ENCODE data around the gene MYG1.

The MYG1 gene

DNA sequence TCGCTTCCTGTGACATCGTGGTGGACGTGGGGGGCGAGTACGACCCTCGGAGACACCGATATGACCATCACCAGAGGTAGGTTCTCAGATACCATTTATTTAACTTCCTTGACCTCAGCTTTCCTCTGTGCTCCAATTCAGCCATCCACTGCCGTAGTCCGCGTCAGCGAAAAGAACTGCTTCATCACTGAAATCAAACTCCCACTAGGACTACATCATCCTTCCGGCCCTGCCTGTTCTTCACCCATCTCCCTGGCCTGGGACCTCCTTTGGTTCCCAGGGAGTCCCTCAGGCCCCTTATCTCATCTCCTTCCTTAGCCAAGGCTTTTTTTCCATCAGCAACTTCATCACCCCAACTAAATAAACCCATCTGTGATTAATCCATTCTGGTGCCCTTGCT lies 692 bp downstream of the MYG1 start:
- TF ChIP-seq, protein P1, sequence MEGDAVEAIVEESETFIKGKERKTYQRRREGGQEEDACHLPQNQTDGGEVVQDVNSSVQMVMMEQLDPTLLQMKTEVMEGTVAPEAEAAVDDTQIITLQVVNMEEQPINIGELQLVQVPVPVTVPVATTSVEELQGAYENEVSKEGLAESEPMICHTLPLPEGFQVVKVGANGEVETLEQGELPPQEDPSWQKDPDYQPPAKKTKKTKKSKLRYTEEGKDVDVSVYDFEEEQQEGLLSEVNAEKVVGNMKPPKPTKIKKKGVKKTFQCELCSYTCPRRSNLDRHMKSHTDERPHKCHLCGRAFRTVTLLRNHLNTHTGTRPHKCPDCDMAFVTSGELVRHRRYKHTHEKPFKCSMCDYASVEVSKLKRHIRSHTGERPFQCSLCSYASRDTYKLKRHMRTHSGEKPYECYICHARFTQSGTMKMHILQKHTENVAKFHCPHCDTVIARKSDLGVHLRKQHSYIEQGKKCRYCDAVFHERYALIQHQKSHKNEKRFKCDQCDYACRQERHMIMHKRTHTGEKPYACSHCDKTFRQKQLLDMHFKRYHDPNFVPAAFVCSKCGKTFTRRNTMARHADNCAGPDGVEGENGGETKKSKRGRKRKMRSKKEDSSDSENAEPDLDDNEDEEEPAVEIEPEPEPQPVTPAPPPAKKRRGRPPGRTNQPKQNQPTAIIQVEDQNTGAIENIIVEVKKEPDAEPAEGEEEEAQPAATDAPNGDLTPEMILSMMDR (IDR thresholded peaks at IDR 0.05), result no peak

DNA sequence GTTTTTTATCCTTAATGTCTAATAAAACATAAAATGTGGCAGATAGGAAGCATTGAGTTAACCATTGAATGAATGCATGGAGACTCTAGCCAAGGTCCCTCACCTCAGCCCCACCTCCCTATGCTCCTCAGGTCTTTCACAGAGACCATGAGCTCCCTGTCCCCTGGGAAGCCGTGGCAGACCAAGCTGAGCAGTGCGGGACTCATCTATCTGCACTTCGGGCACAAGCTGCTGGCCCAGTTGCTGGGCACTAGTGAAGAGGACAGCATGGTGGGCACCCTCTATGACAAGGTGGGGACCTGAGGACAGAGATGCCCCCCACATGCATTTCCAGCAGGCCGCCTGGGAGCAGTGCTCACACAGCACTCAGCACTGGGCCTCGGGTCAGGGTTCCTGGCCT lies 3.4 kb downstream of the MYG1 start:
- TF ChIP-seq, protein P1 (IDR thresholded peaks at IDR 0.05), result no peak

DNA sequence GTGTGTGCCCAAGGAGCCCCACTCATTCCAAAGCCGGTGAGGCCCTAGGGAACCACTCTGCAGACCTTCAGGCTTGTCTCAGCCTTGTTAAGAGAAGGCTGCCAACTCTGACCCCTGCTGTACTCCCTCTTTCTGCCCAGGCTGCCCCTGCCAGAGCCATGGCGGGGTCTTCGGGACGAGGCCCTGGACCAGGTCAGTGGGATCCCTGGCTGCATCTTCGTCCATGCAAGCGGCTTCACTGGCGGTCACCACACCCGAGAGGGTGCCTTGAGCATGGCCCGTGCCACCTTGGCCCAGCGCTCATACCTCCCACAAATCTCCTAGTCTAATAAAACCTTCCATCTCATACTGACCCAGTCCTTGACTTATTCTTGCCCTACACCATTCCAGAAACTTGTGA lies 7.3 kb downstream of the MYG1 start:
- TF ChIP-seq, protein P1 (IDR thresholded peaks at IDR 0.05), result no peak

DNA sequence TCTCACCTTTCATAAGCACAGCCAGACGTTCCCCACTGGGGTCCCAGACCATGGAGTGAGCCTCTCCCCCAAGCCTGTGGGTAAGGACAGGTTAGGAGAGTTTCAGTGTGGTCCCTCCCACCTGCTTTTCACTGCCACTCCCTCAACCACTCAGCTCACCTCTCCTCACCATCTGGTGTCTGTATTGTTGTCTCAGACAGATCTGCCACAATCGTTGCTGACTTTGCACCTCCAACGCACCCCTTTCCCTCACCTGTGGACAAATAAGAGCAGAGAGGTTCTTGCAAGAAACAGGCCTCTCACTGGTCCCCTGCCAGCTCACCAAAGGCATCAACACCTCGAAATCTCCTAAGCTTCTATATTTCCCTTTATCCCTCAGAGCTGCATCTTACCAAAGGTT lies 8.8 kb downstream of the MYG1 start:
- TF ChIP-seq, protein P1 (IDR thresholded peaks at IDR 0.05), result no peak

DNA sequence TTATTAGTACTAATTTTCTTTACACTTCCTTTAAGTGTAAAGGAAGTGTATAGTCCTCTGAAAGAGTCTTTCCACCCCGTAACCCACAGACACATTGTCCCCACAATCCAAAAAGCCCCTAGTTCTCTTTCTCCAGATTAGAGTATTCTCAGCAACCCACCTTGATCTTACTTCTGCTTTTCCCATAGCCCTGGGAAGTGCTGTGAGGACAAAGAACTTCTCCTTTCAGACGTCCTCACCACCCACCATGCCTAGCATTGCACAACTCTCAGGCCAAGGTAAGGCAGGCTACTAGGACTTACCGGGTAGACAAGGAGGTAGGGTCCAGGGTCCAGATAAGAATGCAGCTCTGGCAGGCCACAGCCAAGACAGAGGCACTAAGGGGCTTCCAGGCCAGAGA lies 14.5 kb downstream of the MYG1 start:
- TF ChIP-seq, protein P1 (IDR thresholded peaks at IDR 0.05), result no peak

DNA sequence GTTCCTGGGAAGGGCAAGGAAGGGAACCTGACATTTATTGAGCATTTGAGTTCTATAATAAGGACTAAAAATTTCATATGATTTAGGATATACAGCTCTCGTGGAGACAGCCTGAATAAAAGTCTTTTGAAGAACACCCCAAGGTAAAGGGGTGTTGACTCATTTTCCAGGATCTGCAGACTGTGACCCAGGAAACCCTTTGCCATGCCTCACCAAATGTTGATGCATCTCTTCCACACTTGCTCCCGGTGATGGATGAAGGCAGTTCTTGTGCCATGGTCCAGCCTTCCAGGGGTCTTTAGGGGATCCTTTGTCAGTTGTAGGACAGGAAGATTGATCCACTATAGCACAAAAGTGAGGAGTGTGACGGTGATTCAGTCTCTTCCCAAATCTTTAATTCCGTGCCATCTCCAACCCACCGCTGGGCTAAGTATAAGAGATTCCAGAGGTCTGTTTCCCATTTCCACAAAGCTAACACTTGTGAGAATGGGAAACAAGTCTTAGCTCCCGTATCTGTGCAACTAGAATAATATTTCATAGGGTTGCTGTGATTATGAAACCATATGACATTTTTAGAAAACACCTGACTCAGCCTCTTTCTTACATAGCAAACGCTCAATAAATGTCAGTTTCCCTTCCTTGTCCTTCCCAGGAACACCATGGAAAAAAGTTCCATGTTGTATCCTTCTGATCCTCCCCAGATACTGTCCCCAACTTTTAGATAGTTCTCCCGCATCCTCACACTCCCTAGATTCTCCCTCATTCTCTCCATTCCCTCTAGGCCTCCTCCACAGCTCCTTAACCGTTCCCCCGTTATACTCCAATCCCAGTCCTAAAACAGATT lies 21.1 kb downstream of the MYG1 start:
- TF ChIP-seq, protein P1 (IDR thresholded peaks at IDR 0.05), result no peak

DNA sequence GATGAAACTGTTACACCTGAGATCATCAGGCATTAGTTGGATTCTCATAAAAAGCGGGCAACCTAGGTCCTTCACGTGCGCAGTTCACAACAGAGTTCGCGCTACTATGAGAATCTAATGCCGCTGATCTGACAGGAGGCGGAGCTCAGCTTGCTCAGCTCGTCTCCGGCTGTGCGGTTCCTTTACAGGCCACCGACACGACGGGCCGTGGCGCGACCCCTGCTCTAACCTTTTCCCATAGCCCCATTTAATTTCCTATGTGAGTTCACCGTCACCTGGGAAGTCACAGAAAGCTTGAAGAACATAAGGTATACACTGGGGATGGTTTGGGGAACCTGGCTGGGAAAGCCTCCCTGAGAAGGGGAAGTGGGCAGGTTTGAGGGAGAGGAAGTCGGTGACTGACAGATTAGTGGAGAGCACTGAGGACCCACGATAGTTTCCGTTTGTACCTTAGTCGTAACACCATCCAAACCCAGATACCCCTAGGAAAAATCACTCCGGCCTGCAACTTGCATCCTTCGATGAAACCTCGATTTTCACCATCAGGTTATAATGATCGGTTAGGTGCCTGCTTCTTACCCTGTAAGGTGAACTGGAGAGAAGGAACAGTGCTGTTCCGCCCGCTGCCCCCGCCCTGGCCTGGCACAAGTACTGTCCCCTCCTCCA lies 24.8 kb downstream of the MYG1 start:
- TF ChIP-seq, protein P1 (IDR thresholded peaks at IDR 0.05), result no peak

Measured in LNCAP (cell line).